Esophagus squamous epithelium (tissue), 5 donors: ENCODE measurements around the gene SLC20A1. TPM values are rescaled to one million over a fixed set of nuclear protein-coding genes. Genes with fewer than 3 reads are reported as not detected.

Experiments
- DNase-seq: peaks from one replicate; lab custom pipeline; 2025; lab: John Stamatoyannopoulos, UW
- H3K27ac ChIP-seq, 4 donors: fragments of 200-600 bp; sonication (generic); one replicate each; pipeline ENCODE4 v1.5.1; 2016 to 2019; ENCODE audit warnings: mild to moderate bottlenecking in 1 of 4
- H3K27me3 ChIP-seq, 4 donors: fragments of 200-600 bp; sonication (generic); 1 replicate in 3 of 4; 2 replicates in 1 of 4; pipeline versions ENCODE4 v1.5.1 to v1.6.0; 2017 to 2021; ENCODE audit warnings: antibody characterized with exemption in 1 of 4
- H3K36me3 ChIP-seq, 3 donors: fragments of 200-600 bp; sonication (generic); one replicate each; pipeline ENCODE4 v1.5.1; 2016 to 2019
- H3K4me1 ChIP-seq, 3 donors: fragments of 200-600 bp; sonication (generic); one replicate each; pipeline ENCODE4 v1.5.1; 2017 to 2019
- H3K4me3 ChIP-seq, 4 donors: fragments of 200-600 bp; sonication (generic); 1 replicate in 3 of 4; 2 replicates in 1 of 4; pipeline ENCODE4 v1.5.1; 2016 to 2019; ENCODE audit warnings: mild to moderate bottlenecking in 2 of 4, moderate library complexity in 1 of 4
- H3K9me3 ChIP-seq, 3 donors: fragments of 200-600 bp; sonication (generic); one replicate each; pipeline ENCODE4 v1.5.1; 2016 to 2019
- POLR2A ChIP-seq, 4 donors: fragments of 450-650 bp; IDR thresholded peaks; one replicate each; pipeline ENCODE4 v1.6.1; 2017; ENCODE audit warnings: antibody characterized with exemption in 4 of 4, mild to moderate bottlenecking in 4 of 4, moderate library complexity in 3 of 4
- WGBS, 2 donors: methylation state at CpG; one replicate each; pipeline ENCODE4 v1.1.5; 2018; 5-methylcytosine and 5-hydroxymethylcytosine counted together
- intact Hi-C: fragments of 100-400 bp; cut with DNase I; formaldehyde crosslinking; loops from one replicate; pipeline ENCODE4 v1.15.0; 2022
- total RNA-seq, 4 donors: library from RNA; depleted of rRNA; stranded (reverse); fragments of >200 nt; gene quantifications; one replicate each; pipeline ENCODE4 v1.1.0, GENCODE V29; 2016
- TF ChIP-seq, protein P1 (sequence below), 6 experiments: fragments of 450-650 bp in 4 of 6; fragments of 200-600 bp in 2 of 6; sonication (generic) in 2 of 6; IDR thresholded peaks; one replicate each; pipeline ENCODE4 v1.5.1; 2016 to 2019; ENCODE audit warnings: antibody characterized with exemption in 6 of 6, mild to moderate bottlenecking in 4 of 6, moderate library complexity in 4 of 6
- donor health status: DM: yes; HTN: yes; CAD: no.

The SLC20A1 gene
- total RNA-seq, 4 donors from 2014 or later, result 9.4 to 26.9 (median 21.5) TPM

DNA sequence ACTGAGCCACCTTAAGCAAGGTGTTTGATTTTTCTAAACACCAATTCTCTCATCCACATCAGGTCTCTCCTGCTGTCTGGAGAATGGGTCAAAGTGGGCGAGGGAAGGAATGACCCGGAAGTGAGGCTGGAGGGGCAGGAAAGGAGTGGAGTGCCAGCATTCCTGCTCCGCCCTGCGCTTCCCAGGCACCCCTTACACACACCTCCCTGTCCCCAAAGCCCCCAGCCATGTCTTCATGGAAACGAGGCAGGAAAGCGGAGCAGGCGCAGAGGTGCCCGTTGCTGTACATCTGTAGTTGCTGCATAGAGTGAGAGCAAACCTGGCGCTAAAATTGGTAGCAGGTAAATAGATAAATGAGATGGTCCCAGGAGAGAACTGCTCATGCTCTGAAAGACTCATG, 47.9 kb downstream of the SLC20A1 start:
- no peaks in the 10 kb centered on the region for H3K27me3 ChIP-seq
- H3K4me1 ChIP-seq, result peaks cover 4 to 31% (median 17%) of the 10 kb centered on the region in 3 donors
- 65 to 89% methylated on average over 2 to 9 of the region's 9 CpGs for WGBS, 2 donors
- H3K27ac ChIP-seq, result no peak overlapping the region
- H3K36me3 ChIP-seq, result no peaks in the 10 kb centered on the region
- H3K9me3 ChIP-seq, result no peaks in the 10 kb centered on the region
- DNase-seq, result no peak
- intact Hi-C loops, result no loop called here
- TF ChIP-seq, protein P1, sequence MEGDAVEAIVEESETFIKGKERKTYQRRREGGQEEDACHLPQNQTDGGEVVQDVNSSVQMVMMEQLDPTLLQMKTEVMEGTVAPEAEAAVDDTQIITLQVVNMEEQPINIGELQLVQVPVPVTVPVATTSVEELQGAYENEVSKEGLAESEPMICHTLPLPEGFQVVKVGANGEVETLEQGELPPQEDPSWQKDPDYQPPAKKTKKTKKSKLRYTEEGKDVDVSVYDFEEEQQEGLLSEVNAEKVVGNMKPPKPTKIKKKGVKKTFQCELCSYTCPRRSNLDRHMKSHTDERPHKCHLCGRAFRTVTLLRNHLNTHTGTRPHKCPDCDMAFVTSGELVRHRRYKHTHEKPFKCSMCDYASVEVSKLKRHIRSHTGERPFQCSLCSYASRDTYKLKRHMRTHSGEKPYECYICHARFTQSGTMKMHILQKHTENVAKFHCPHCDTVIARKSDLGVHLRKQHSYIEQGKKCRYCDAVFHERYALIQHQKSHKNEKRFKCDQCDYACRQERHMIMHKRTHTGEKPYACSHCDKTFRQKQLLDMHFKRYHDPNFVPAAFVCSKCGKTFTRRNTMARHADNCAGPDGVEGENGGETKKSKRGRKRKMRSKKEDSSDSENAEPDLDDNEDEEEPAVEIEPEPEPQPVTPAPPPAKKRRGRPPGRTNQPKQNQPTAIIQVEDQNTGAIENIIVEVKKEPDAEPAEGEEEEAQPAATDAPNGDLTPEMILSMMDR (IDR thresholded peaks at IDR 0.05), result no peak
- TF ChIP-seq POLR2A (IDR thresholded peaks at IDR 0.05), result no peak
- no peak overlapping the region for H3K4me3 ChIP-seq

DNA sequence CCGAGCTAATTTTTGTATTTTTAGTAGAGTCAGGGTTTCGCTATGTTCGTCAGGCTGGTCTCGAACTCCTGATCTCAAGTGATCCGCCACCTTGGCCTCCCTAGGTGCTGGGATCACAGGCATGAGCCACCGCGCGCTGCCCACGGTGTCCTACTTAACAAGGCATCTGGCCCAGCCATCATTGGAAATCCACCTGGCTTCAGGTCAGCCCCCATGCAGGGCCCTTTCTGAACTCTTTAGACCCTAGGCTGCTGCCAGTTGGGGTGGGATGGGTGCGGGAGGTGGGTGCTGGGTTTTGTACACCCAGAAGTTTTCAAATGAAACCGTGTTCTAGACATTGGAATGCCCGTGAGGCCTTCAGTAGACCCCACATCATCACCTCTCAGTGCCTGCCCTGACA, 48.4 kb downstream of the SLC20A1 start:
- no peak for DNase-seq

DNA sequence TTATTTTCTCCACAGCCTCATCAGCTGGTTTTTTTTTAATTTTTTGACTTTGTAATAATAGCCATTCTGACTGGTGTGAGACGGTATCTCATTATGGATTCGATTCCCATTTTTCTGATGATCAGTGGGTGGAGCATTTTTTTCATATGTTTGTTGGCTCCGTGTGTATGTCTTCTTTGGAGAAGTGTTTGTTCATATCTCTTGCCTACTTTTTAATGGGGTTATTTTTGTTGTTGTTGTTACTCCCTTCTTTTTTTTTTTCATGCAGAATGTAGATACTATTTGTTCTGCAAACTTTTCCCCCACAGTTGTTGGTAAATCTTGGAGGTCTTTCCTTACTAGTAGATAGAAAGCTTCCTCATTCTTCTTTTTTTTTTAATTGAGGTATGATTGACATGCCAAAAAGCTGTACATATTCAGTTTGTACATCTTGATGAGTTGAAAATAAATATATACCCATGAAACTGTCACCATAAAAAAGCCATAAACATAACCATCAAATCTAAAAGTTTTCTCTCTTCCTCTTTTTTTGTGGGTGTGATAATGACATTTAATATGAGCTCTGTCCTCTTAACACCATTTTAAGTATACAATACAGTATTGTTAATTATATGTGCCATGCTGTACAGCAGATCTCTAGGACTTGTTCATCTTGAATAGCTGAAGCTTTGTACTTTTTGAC, 53.2 kb downstream of the SLC20A1 start:
- TF ChIP-seq, protein P1 (IDR thresholded peaks at IDR 0.05), result no peak
- TF ChIP-seq POLR2A (IDR thresholded peaks at IDR 0.05), result no peak
- Histone ChIP-seq H3K9me3 (no peaks in the 10 kb centered on the region), H3K4me1 (no peaks in the 10 kb centered on the region), H3K4me3 (no peak overlapping the region), H3K27ac (no peak overlapping the region), H3K27me3 (no peaks in the 10 kb centered on the region), H3K36me3 (no peaks in the 10 kb centered on the region)
- 82% methylated on average over 3 of the region's 3 CpGs for WGBS, 2 donors
- intact Hi-C loops, result no loop called here
- no peak for DNase-seq

More for the DNA sequence above, 48.4 kb downstream of the SLC20A1 start:
- intact Hi-C loops, result no loop called here
- TF ChIP-seq, protein P1 (IDR thresholded peaks at IDR 0.05), result no peak
- no peak for TF ChIP-seq POLR2A (IDR thresholded peaks at IDR 0.05)
- Histone ChIP-seq H3K4me1 (peaks cover 4 to 31% (median 17%) of the 10 kb centered on the region in 3 donors), H3K9me3 (no peaks in the 10 kb centered on the region), H3K27me3 (no peaks in the 10 kb centered on the region), H3K36me3 (no peaks in the 10 kb centered on the region), H3K4me3 (no peak overlapping the region), H3K27ac (no peak overlapping the region)
- whole genome bisulfite sequencing, 2 donors, result 91% methylated on average over 11 of the region's 12 CpGs; no CpG with 5 or more reads in 1 of the 2 donors

DNA sequence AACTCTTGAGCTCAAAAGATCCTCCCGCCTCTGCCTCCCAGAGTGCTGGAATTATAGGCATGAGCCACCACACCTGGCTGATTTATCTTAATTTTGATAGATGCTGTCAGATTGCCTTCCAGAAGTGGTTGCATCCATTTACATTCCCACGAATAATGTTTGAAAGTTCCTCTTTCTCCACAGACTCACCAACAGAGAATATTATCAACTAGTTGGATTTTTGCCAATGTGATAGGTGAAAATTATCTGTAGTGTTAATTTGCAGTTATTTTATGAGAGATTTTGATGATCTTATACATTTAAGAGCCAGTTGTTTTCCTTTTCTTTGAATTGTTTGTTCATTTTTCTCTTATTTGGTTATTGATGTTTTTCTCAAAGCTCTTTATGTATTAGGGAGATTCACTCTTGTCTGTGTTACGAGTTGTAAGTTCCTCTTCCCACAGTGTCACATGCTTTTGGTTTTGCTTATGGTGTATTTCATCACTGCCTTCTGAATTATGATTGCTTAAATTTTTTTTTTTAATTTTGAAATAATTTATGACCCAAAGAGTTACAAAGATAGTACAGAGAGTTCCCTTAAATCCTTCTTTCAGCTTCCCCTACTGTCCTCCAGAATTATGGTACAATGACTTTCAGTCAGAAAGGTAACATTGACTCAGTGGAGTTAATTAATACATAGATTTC, 54.4 kb downstream of the SLC20A1 start:
- intact Hi-C loops, result no loop called here
- Histone ChIP-seq H3K4me1 (no peaks in the 10 kb centered on the region), H3K9me3 (no peaks in the 10 kb centered on the region), H3K4me3 (no peak overlapping the region), H3K36me3 (no peaks in the 10 kb centered on the region), H3K27me3 (no peaks in the 10 kb centered on the region), H3K27ac (peak overlapping the region in 1 of 4 donors; percentile 51)
- TF ChIP-seq, protein P1 (IDR thresholded peaks at IDR 0.05), result no peak
- TF ChIP-seq POLR2A (IDR thresholded peaks at IDR 0.05), result no peak
- DNase-seq, result no peak
- 61 to 80% methylated on average over 3 of the region's 3 CpGs for WGBS, 2 donors

DNA sequence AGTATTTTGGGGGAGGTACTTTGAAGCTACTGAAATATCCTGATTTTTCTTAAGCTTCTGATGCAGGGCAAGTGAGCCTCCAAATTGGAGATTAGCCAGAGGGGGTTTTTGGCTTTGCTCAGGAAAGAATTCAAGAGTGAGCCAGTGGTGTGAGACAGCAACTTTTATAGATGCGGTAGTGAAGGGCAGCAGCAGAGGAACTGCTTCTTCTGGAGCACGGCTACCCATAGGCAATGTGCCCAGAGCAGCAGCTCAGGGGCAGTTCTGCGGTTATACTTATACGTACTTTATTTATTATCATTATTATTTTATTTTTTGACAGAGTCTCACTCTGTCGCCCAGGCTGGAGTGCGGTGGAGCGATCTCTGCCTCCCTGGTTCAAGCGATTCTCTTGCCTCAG, 55.3 kb downstream of the SLC20A1 start:
- intact Hi-C loops, result no loop called here
- DNase-seq, result no peak
- no peak for TF ChIP-seq POLR2A (IDR thresholded peaks at IDR 0.05)
- TF ChIP-seq, protein P1 (IDR thresholded peaks at IDR 0.05), result no peak

More for the DNA sequence above, 55.3 kb downstream of the SLC20A1 start:
- H3K4me1 ChIP-seq, result no peaks in the 10 kb centered on the region
- no peaks in the 10 kb centered on the region for H3K27me3 ChIP-seq
- H3K9me3 ChIP-seq, result no peaks in the 10 kb centered on the region
- whole genome bisulfite sequencing, 2 donors, result 68 to 75% methylated on average over 8 of the region's 8 CpGs
- H3K36me3 ChIP-seq, result no peaks in the 10 kb centered on the region
- H3K27ac ChIP-seq, result peak overlapping the region in 2 of 4 donors; percentile 17 to 30
- no peak overlapping the region for H3K4me3 ChIP-seq
